Ovary (tissue), 9 donors: ENCODE data around the gene RASSF8. TPM values are rescaled to one million over a fixed set of nuclear protein-coding genes. Genes with fewer than 3 reads are reported as not detected.

Source experiments
- DNase-seq, 5 donors: peaks; one replicate each; pipeline ENCODE4 v3.0.0-alpha.2; 2019 to 2020
- H3K27ac ChIP-seq, 2 donors: fragments of 200-600 bp; one replicate each; pipeline versions ENCODE4 v1.5.1 to v1.8.0; 2019 to 2022
- H3K27me3 ChIP-seq: fragments of 200-600 bp; one replicate; pipeline ENCODE4 v1.8.0; 2022
- H3K36me3 ChIP-seq: fragments of 200-600 bp; sonication (generic); one replicate; pipeline ENCODE4 v1.5.1; 2019
- H3K4me1 ChIP-seq: one replicate; pipeline ENCODE4 v1.8.1; 2013; ENCODE audit warnings: mild to moderate bottlenecking, moderate library complexity; ENCODE audit not compliant: insufficient read depth
- H3K4me3 ChIP-seq: fragments of 200-600 bp; sonication (generic); one replicate; pipeline ENCODE4 v1.5.1; 2017
- H3K9me3 ChIP-seq, 2 donors: fragments of 200-600 bp in 1 of 2; sonication (generic) in 1 of 2; one replicate each; pipeline versions ENCODE4 v1.5.1 to v1.8.1; 2013 to 2019; ENCODE audit warnings: mild to moderate bottlenecking in 1 of 2, moderate library complexity in 1 of 2
- CTCF ChIP-seq, 3 donors: fragments of 450-650 bp in 2 of 3; fragments of 200-600 bp in 1 of 3; IDR thresholded peaks; one replicate each; pipeline versions ENCODE4 v1.5.1 to v1.8.0; 2016 to 2022; ENCODE audit warnings: antibody characterized with exemption in 3 of 3, mild to moderate bottlenecking in 1 of 3
- EP300 ChIP-seq: sonication (generic); formaldehyde crosslinking; IDR thresholded peaks from one replicate; pipeline ENCODE4 v1.6.1; 2017; ENCODE audit warnings: antibody characterized with exemption
- POLR2A ChIP-seq: fragments of 450-650 bp; IDR thresholded peaks from one replicate; pipeline ENCODE4 v1.6.1; 2017; ENCODE audit warnings: antibody characterized with exemption, mild to moderate bottlenecking, moderate library complexity
- WGBS, 3 donors: extraction: QIAGEN DNeasy Blood & Tissue Kit in 1 of 3; methylation state at CpG; one replicate each; pipeline versions ENCODE4 v1.1.5 to v1.1.7; 2013 to 2017; 5-methylcytosine and 5-hydroxymethylcytosine counted together
- intact Hi-C, 4 donors: fragments of 100-400 bp; cut with DNase I; formaldehyde crosslinking; loops; one replicate each; pipeline versions ENCODE4 v1.11.0 to v1.15.1; 2022 to 2023
- polyA plus RNA-seq, 2 donors: library from polyadenylated mRNA; stranded (reverse); fragments of 200-250 nt in 1 of 2; fragments of 350-450 nt in 1 of 2; fragmentation: Illumina TruSeq in 1 of 2; extraction: RNeasy Lipid Tissue Mini Kit (QIAGEN cat#74804) in 1 of 2; gene quantifications; one replicate each; pipeline ENCODE4 v1.2.3, GENCODE V29; 2013 to 2014
- total RNA-seq, 7 donors: library from RNA; depleted of rRNA in 2 of 7; stranded (reverse); fragments of >200 nt in 2 of 7; fragmentation: NEBNext Ultra II Directional in 3 of 7; extraction: Animal tissue kit (Norgen Biotek cat#: 25700) in 3 of 7; gene quantifications; one replicate each; pipeline versions ENCODE4 v1.1.0 to v1.2.4, GENCODE V29; 2016 to 2023
- donor health status: DM: no; HTN: no; CAD: no; lungs with moderate emphysema.
- donor health status: DM: no; HTN: no; CAD: no.
- donor health status: Bipolar disorder and iron deficiency.
- donor health status: DM: yes; HTN: yes; CAD: no.
- donor health status: DM: no; HTN: no; CAD: no.
- donor health status: DM: yes; HTN: yes; CAD: no.

The RASSF8 gene
- total and polyA plus RNA-seq, 9 donors = 16.5 to 134 (median 82.5) TPM

- H3K9me3 ChIP-seq = no peaks in the 10 kb centered on the region
- no peak overlapping the region for H3K27ac ChIP-seq
- H3K4me3 ChIP-seq = no peak overlapping the region
- H3K4me1 ChIP-seq = no peaks in the 10 kb centered on the region
- no peak for TF ChIP-seq EP300
- TF ChIP-seq POLR2A = no peak
- no peak for TF ChIP-seq CTCF (IDR thresholded peaks at IDR 0.05)
- H3K36me3 ChIP-seq = no peaks in the 10 kb centered on the region
- intact Hi-C loops = no loop called here
- DNase-seq = no peak
- H3K27me3 ChIP-seq = no peaks in the 10 kb centered on the region
- WGBS, 3 donors = 86 to 91% (median 86%) methylated on average over 4 of the region's 4 CpGs
Observed at GRCh38 chr12:26000898-26001297, 42.4 kb downstream of the RASSF8 start.

DNA sequence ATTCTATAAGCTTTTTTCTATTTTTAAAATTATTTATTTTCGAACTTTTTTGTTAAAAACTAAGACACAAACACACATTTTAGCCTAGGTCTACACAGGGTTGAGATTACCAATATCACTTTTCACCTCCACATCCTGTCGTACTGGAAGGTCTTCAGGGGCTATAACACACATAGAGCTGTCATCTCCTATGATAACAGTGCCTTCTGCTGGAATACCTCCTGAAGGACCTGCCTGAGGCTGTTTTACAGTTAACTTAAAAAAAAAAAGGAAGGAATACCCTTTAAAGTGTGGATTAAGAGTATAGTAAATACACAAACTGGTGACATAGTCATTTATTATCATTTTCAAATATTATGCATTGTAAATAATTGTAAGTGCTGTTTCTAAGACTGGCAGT, 43.0 kb downstream of the RASSF8 start:
- 76 to 85% (median 79%) methylated on average over 2 of the region's 2 CpGs for WGBS, 3 donors
- TF ChIP-seq EP300 (no peak), CTCF (IDR thresholded peaks at IDR 0.05) (no peak), POLR2A (no peak)
- intact Hi-C loops = no loop called here
- no peaks in the 10 kb centered on the region for H3K36me3 ChIP-seq
- H3K9me3 ChIP-seq = no peaks in the 10 kb centered on the region
- no peaks in the 10 kb centered on the region for H3K27me3 ChIP-seq
- H3K4me3 ChIP-seq = no peak overlapping the region
- DNase-seq = no peak
- no peaks in the 10 kb centered on the region for H3K4me1 ChIP-seq
- no peak overlapping the region for H3K27ac ChIP-seq

GRCh38 chr12:26003065-26003464, 44.6 kb downstream of the RASSF8 start:
- WGBS, 3 donors = 96 to 99% (median 98%) methylated on average over 1 of the region's 1 CpG
- H3K27me3 ChIP-seq = no peaks in the 10 kb centered on the region
- no peak for TF ChIP-seq EP300
- TF ChIP-seq POLR2A = no peak
- TF ChIP-seq CTCF (IDR thresholded peaks at IDR 0.05) = no peak

DNA sequence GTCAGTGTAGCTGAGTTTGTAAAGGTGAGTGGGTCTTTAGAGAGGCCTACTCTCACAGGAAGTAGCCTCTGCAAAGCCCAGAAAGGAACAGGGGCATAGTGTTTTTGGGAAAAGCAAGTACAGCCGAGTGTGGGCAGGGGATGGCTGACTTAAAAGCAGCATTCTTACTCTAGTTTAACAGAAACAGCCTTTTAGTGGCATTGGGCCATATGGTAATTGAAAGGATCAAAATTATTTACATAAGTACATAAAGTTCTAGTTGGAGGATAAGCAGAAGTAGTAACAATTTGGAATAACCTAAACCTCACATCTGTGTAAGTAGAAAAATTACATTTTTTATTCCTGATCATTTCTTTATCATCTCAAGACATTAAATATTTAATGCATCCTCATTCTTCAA, 49.1 kb downstream of the RASSF8 start:
- no peak for TF ChIP-seq CTCF (IDR thresholded peaks at IDR 0.05)
- no peak for TF ChIP-seq POLR2A
- no peak for TF ChIP-seq EP300
- H3K4me1 ChIP-seq = peaks cover 15% of the 10 kb centered on the region

More at GRCh38 chr12:26003065-26003464, 44.6 kb downstream of the RASSF8 start:
- no peaks in the 10 kb centered on the region for H3K9me3 ChIP-seq
- H3K27ac ChIP-seq = no peak overlapping the region
- H3K4me3 ChIP-seq = no peak overlapping the region
- no peaks in the 10 kb centered on the region for H3K36me3 ChIP-seq
- DNase-seq = no peak
- peaks cover 5% of the 10 kb centered on the region for H3K4me1 ChIP-seq
- intact Hi-C loops = no loop called here

More for the DNA sequence above, 49.1 kb downstream of the RASSF8 start:
- intact Hi-C loops = no loop called here
- Histone ChIP-seq H3K27me3 (no peaks in the 10 kb centered on the region), H3K36me3 (no peaks in the 10 kb centered on the region), H3K9me3 (no peaks in the 10 kb centered on the region), H3K4me3 (no peak overlapping the region), H3K27ac (no peak overlapping the region)
- DNase-seq = no peak
- 27 to 43% (median 34%) methylated on average over 1 of the region's 1 CpG for WGBS, 3 donors
